ENCODE measurements around the gene TIMP3. TPM values are rescaled to one million over a fixed set of nuclear protein-coding genes. Genes with fewer than 3 reads are reported as not detected.

The TIMP3 gene
- polyA plus RNA-seq, 3 donors, result not detected

GRCh38 chr22:32861330-32861729 lies 59.8 kb downstream of the TIMP3 start:
- H3K4me3 Mint-ChIP-seq, result no peak overlapping the region
- Histone ChIP-seq H3K9me3 (replicated peaks in 1 of 2; ENCODE audit: control insufficient read depth in 1 of 2, insufficient read depth in 1 of 2, low read length in 2 of 2) (no peaks in the 10 kb centered on the region), H3K4me2 (replicated peaks; ENCODE audit: extremely low read depth, low read length, poor library complexity, severe bottlenecking) (no peak overlapping the region), H3K4me1 (ENCODE audit: control insufficient read depth in 1 of 2, insufficient read depth in 2 of 2, low read length in 2 of 2) (no peaks in the 10 kb centered on the region), H3K27me3 (ENCODE audit: control insufficient read depth in 2 of 2, insufficient read depth in 2 of 2, low read length in 2 of 2) (no peaks in the 10 kb centered on the region), H2AFZ (ENCODE audit: insufficient read depth, low read depth, low read length, poor library complexity, severe bottlenecking) (no peak overlapping the region), H3K27ac (ENCODE audit: low read depth in 1 of 2, low read length in 2 of 2) (no peak overlapping the region), H4K20me1 (ENCODE audit: insufficient read depth, low read length) (no peaks in the 10 kb centered on the region), H3K4me3 (replicated peaks in 1 of 3; ENCODE audit: low read depth in 2 of 3, low read length in 3 of 3) (no peak overlapping the region), H3K9ac (ENCODE audit: insufficient read depth, low read length, poor library complexity, severe bottlenecking) (no peak overlapping the region), H3K79me2 (ENCODE audit: insufficient read depth, low read length) (no peaks in the 10 kb centered on the region), H3K36me3 (replicated peaks in 1 of 2; ENCODE audit: control insufficient read depth in 1 of 2, insufficient read depth in 2 of 2, low read length in 2 of 2) (no peaks in the 10 kb centered on the region)
- H3K4me1 Mint-ChIP-seq, result no peaks in the 10 kb centered on the region
- H3K27ac Mint-ChIP-seq, result no peak overlapping the region
- DNase-seq, result no peak
- no peaks in the 10 kb centered on the region for H3K9me3 Mint-ChIP-seq
- 100% methylated on average over 1 of the region's 5 CpGs for WGBS (ENCODE audit: insufficient coverage)
- peaks cover 2 to 5% (median 2%) of the 10 kb centered on the region in 3 donors for H3K27me3 Mint-ChIP-seq (ENCODE audit: low read depth in 3 of 3)
- no peaks in the 10 kb centered on the region for H3K36me3 Mint-ChIP-seq
- TF ChIP-seq CTCF (IDR thresholded peaks at IDR 0.05), result no peak
- intact Hi-C loops (cut with micrococcal nuclease), result no loop called here

- Histone ChIP-seq H3K27me3 (ENCODE audit: control insufficient read depth in 2 of 2, insufficient read depth in 2 of 2, low read length in 2 of 2) (no peaks in the 10 kb centered on the region), H4K20me1 (ENCODE audit: insufficient read depth, low read length) (no peaks in the 10 kb centered on the region), H3K27ac (ENCODE audit: low read depth in 1 of 2, low read length in 2 of 2) (no peak overlapping the region), H2AFZ (ENCODE audit: insufficient read depth, low read depth, low read length, poor library complexity, severe bottlenecking) (no peak overlapping the region), H3K9ac (ENCODE audit: insufficient read depth, low read length, poor library complexity, severe bottlenecking) (no peak overlapping the region), H3K9me3 (replicated peaks in 1 of 2; ENCODE audit: control insufficient read depth in 1 of 2, insufficient read depth in 1 of 2, low read length in 2 of 2) (no peaks in the 10 kb centered on the region), H3K4me3 (replicated peaks in 1 of 3; ENCODE audit: low read depth in 2 of 3, low read length in 3 of 3) (no peak overlapping the region), H3K79me2 (ENCODE audit: insufficient read depth, low read length) (no peaks in the 10 kb centered on the region), H3K4me1 (ENCODE audit: control insufficient read depth in 1 of 2, insufficient read depth in 2 of 2, low read length in 2 of 2) (no peaks in the 10 kb centered on the region), H3K36me3 (replicated peaks in 1 of 2; ENCODE audit: control insufficient read depth in 1 of 2, insufficient read depth in 2 of 2, low read length in 2 of 2) (no peaks in the 10 kb centered on the region), H3K4me2 (replicated peaks; ENCODE audit: extremely low read depth, low read length, poor library complexity, severe bottlenecking) (no peak overlapping the region)
- intact Hi-C loops (cut with micrococcal nuclease), result no loop called here
- TF ChIP-seq CTCF (IDR thresholded peaks at IDR 0.05), result no peak
- H3K27ac Mint-ChIP-seq, result no peak overlapping the region
- H3K36me3 Mint-ChIP-seq, result no peaks in the 10 kb centered on the region
- no peaks in the 10 kb centered on the region for H3K4me1 Mint-ChIP-seq
- no peak for DNase-seq
- no peak overlapping the region for H3K4me3 Mint-ChIP-seq
- peaks cover 2 to 5% (median 2%) of the 10 kb centered on the region in 3 donors for H3K27me3 Mint-ChIP-seq (ENCODE audit: low read depth in 3 of 3)
- WGBS (ENCODE audit: insufficient coverage), result 83% methylated on average over 1 of the region's 4 CpGs
- no peaks in the 10 kb centered on the region for H3K9me3 Mint-ChIP-seq
Observed at GRCh38 chr22:32862083-32862482, 60.6 kb downstream of the TIMP3 start.
